HG03060 (cell line): Measurements from ENCODE around the gene ATL2.
"Not testable (repeated sequence)": the region's sequence is repeated elsewhere in the genome, so short reads cannot be mapped to it uniquely, and the experiment has no call there.

ENCODE experiments used
- ATAC-seq: cut with Tn5 transposase; IDR thresholded peaks from one replicate; pipeline ENCODE4 v1.9.1; 2021; ENCODE audit warnings: low read depth, moderate number of reproducible peaks; ENCODE audit not compliant: unreplicated experiment

The ATL2 gene

DNA sequence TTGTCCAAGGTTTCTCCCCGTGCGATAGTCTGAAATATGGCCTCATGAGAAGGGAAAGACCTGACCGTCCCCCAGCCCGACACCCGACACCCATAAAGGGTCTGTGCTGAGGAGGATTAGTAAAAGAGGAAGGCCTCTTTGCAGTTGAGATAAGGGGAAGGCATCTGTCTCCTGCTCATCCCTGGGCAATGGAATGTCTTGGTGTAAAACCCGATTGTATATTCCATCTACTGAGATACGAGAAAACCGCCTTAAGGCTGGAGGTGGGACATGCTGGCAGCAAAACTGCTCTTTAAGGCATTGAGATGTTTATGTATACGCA is 99.0 kb downstream of the ATL2 start:
- not testable (repeated sequence) for ATAC-seq

DNA sequence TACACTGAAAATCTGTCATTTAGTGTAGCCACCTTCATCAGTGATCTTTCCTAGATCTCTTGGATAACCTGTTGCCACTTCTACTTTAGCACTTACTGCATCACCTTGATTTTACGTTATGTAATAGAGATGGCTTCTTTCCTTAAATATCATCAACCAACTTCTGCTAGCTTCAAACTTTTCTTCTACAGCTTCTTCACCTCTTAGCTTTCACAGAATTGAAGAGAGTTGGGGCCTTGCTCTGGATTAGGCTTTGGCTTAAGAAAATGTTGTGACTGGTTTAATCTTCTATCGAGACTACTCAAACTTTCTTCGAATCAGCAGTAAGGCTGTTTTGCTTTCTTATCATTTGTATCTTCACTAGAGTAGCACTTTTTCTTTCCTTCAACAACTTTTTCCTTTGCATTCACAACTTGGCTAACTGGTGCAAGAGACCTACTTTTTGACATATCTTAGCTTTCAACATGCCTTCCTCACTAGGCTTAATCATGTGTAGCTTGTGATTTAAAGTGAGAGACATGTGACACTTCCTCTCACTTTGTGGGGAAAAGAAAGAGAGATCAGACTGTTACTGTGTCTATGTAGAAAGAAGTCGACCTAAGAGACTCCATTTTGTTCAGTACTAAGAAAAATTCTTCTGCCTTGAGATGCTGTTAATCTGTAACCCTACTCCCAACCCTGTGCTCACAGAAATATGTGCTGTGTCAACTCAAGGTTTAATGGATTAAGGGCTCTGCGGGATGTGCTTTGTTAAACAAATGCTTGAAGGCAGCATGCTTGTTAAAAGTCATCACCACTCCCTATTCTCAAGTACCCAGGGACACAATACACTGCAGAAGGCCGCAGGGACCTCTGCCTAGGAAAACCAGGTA is 99.6 kb downstream of the ATL2 start:
- ATAC-seq, result no peak

DNA sequence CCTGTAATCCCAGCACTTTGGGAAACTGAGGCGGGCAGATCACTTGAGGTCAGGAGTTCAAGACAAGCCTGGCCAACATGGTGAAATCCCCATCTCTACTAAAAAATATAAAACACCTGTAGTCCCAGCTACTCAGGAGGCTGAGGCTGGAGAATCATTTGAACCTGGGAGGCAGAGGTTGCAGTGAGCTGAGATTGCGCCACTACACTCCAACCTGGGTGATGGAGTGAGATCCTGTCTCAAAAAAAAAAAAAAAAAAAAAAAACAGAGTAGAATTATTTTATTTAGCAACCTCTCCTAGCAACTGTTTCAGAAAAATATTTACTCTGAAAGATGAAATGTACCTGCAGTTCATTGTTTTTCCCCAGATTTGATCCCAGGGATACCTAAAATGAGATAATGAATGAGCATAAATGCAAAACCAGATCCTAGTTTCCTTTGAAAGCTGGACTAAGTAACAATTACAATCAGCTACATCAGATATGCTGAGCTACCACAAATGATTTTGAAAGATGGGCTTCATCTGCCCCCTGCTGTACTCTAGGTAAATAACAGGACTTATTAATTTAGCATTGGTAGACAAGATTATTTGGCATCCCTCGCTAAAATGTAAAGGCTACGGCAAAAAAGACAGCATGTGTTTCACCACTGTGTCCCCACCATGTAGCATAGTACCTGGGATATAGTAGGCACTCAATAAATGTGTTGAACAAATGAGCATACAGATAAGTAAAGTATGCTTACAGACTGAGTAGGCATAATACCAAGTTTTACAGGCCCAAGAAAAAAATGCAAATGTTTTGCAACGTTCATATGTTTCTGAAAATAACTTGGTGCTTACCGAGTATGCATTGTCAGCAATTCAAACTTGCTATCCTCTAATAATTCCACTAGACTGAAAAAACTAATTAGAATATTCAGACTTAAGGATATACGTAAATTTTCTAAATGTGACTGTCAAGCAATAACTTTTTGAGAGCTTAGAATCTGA is 102.5 kb downstream of the ATL2 start:
- ATAC-seq, result no peak

DNA sequence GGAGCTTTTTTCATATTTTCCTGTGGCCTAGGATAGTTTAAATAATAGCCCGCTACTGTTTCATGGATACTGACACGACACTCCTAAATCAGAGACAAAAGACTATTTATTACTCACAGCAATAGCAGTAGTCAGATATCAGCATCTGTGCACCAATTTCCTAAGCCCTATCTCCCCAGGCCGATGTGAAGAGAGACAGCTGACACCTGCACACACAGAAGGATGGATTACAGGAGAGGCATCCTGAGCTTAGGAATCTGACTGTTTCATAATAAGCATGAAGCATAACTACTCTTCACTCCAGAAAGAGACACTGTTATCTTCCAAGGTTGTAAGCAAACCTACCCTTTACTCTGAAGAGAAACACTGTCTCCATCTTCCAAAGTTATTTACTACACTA is 105.4 kb downstream of the ATL2 start:
- ATAC-seq, result no peak

DNA sequence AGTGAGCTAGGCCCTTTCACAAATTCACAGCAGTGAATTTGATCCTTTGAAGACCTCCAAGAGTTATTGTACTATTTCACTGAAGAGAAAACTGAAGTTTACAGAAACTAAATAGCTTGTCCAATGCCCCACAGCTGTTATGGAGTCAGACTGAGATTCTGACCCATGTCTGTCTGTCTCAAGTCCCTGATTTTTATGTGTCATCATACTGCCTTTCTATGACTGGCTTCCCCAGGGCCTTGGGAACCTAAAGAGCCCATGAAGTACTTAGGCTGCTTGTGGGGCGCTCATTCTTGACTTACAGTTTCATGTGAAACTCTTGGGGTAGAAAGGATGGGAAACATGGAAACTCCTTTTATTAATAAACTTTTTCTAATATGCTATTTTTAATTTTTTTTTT is 107.7 kb downstream of the ATL2 start:
- no peak for ATAC-seq

DNA sequence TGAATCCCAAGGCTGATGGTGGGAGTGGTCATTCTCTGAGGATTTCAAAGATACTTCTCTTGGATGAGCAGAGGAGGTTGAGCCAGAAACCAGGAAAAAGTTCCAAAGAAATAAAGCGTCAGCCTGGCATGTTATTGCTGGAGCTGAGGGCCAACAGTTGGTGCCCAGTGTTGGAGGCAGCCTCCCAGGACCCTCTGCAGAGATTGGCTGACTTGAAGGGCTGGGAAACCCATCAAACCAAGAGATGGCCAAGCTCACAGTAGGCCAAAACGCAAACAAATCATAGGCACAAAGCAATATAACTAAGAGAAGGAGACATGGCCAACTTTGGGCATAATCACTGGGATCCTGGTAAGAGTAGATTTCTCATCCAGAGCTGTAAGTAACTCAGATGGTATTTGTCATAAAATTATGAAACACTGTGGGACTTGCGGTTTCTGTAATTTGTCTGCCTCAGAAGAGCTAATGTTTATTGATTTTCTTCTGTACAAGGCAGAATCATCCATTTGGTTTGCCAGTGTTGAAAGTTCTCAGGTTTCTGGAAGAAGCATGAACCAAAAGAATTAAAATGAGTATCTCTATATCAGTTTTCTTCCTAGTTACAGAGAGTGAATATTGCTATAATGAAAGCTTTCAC is 108.3 kb downstream of the ATL2 start:
- no peak for ATAC-seq

DNA sequence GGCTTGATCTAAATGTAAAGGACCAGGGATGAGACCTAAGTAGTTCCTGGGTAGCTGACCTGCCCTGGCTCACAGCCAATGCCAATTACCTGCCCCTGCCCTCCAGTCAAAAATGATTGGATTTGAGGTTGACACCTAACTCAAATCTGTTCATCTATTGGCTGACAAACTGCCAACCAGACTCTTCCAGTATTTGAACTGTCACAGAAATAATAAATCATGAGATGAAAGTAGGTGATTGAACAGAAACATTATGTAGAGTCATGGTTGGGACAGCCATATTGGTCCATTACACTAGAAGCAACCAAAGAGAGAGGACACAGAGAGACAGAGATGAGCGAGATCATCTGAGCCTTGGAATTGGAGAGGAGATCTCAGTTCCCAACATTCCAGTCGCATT is 109.1 kb downstream of the ATL2 start:
- no peak for ATAC-seq

DNA sequence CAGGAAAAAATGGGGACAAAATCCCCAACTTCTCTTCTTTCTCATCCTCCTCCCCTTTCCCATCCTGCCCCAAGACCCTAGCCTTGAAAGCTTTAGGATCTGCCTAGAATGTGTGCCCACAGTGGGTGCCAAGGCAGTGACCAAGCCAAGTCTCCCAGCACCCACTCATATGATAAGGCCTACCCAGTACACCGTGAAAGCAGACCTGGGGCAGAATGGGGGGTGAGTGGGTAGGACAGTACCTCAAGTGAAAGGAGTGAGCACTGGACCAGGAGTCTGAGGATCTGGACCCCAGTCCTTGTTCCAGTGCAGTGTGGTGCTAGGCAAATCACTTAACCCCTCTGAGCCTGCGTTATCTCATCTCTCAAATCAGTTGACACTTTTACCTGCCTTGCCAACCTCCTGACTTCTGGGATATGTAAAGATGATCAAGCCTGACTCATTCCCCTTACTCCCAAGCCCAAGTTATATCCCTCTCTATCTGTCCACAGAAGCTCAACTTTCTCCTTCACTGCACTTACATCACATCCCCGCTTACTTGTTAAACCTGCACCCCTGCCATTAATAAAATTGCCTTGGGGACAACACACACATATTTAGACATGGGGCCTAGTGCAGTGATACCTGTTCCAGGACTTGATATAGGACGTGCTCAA is 109.7 kb downstream of the ATL2 start:
- no peak for ATAC-seq

DNA sequence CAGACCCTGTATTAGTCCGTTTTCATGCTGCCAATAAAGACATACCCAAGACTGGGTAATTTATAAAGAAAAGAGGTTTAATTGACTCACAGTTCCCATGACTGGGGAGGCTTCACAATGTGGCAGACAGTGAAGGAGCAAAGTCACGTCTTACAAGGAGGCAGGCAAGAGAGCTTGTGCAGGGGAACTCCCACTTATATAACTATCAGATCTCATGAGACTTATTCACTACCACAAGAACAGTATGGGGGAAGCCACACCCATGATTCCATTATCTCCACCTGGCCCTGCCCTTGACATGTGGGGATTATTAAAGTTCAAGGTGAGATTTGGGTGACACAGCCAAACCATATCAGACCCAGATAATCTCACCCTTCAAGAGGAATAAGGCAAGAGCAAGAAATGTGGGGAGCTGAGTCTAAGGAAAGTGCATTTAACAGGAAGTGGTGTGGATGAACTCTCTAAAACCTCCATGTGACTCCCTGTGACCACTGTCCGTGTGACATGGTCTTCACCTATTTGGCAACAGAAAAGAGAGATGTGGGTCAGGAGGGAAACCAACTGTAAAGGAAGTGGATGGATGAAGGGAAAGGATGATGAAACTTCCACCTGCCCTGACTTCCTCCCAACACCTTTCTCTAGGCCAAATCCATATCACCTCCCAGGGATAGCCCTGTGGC is 110.6 kb downstream of the ATL2 start:
- no peak for ATAC-seq

DNA sequence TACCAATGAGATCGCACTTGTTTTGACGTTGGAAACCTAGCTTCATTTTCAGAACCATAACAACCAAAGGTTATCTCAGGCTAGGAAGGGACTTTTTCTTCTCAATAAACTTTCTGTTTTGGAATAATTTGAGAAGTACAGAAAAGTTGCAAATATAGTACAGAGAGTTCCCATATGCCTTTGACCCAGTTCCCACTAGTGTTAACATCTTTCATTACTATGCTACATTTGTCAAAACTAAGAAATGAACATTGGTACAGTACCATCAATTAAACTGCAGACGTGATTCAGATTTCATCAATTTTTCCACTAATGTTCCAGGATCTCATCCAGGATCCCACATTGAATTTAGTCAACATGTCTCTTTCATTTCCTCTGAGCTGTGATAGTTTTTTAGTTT is 111.6 kb downstream of the ATL2 start:
- no peak for ATAC-seq

DNA sequence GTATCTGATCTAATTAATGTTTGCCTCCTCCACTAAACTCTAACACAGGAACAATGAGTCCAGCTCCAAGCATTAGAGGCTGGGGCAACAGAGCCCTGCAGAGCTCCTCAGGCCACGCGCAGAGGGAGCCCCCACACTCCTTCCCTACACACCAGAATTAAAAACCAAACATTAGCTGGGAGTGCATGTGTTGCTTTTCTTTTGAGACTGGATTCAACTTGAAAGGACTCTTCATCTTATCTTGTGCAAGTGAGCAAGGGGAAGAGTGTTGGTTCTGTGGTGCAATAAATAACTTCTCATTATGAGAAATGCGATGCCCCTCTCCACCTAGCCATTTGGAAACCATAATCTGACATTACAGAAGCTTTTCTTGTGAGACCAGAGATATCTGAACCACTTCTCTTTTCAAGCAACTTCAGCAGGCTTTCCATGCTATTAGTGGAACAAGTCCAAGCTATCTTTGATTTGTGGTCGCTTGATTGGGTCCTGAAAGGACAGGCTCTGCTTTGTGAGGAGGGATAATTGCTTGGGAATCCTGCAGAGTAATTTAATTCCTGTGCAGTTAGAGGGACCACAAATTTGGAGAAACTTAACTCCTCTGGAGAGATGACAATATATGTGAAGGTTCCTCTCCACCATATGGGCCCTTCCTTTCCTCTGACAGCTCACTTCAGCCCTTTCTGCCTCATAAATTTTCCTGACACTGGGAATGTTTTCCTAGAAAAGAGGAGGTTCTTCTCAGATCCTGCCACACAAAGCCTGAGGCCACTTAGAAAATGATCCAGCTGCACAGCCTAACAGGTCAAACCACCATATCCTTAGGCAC is 112.5 kb downstream of the ATL2 start:
- no peak for ATAC-seq

DNA sequence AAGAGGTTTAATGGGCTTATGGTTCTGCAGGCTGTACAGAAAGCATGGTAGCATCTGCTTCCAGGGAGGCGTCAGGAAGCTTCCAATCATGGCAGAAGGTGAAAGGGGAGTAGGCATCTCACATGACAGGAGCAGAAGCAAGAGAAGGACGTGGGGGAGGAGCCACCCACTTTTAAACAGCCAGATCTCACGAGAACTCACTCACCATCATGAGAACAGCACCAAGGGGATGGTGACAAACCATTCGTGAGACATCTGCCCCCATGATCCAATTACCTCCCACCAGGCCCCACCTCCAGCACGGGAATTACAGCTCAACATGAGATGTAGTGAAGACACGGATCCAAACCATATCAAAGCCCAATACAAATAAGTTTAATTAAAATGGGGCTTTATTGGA is 113.8 kb downstream of the ATL2 start:
- ATAC-seq, result no peak

DNA sequence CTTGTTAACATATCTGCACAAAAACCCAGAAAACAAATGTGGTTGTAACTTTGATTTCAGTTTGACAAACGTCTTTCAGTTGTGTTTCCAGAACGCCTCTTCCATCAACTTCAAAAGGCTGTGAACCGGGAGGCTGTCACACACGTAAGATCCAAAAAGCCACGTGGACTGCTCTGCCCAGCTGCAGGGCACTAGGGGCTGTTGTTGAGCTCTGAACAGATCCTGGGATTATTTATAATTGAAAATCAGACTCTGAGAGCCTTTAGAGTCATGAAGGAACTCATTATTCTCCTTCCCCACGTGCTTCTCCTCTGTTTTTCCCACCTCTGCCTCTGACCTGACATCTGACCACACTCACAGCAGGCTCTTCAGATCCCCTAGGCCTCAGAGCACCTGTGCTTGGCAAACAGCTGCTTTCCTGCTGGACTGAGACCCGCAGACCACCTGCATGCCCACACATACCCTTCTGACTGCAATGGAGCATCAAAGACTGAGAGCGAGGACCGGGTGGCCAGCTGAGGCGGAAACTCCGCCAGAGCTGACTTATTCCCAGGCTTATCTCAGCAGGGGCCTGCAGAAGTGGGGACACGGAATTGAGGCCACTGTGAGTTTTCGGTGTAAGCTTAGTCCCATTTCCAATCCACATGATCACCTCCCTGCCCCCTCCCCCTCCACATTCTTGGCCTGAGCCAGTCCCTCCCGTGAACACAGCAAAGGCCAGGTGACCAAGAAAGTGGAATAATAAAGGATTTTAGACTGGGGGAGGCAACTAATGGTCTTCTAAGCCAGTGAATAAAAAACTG is 114.8 kb downstream of the ATL2 start:
- no peak for ATAC-seq

DNA sequence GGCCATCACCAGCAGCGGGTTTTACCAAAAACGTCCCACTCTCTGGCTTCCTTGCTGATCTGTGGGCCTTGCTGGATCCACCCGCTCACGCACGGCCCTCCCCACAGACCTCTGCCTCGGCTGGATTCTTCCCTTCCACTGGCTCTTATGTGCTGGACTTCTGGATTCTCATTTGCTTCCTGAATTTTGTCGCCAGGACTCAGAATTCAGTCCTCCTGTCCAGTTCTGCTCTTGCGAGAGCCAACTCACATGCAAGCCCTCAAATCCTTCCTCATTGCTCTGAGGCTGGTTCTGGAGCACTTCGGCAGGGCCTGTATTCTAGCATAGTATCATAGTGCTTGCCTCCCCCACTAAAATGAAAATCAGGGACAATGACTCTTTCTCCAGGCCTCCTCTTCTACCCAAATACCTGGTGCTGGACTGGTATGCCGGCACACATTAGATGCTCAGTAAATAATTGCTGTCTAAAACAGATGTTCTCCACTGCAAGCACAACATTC is 115.5 kb downstream of the ATL2 start:
- no peak for ATAC-seq

DNA sequence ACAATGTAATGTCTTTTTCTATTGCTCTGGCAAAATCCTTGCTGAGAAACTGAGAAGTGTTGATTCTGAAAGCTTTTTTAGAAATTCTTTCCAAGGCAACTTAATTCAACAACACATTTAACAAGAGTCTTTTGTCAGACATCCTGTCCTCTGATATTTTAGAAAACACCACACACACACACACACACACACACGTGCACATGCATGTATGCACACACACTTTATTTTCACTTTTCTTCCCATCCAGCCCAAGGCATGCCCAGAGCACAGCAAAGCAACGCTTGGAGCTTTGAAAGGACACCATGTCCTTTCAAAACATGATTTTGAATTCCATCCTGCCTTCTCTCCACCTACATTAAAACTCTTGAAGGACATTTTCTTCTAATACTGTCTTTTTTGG is 116.1 kb downstream of the ATL2 start:
- no peak for ATAC-seq

DNA sequence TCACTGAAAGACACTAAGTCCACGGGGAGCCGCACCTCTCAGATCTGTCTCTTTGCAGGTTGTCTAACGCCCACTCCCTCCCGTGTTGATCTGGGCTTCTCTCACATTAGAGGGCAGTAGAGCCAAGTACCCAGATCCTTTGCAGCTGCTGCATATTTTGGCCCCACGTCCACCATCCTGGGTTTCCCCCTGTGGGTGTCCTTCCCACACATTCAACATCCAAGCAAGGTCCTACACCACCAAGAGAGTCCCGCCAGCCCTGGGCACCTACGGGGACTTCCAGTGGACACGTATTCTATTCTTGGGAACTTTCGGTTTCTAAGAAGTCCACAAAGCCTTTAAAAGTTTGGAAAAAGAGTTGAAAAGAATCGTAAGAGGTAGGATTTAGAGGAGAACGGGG is 116.6 kb downstream of the ATL2 start:
- no peak for ATAC-seq

DNA sequence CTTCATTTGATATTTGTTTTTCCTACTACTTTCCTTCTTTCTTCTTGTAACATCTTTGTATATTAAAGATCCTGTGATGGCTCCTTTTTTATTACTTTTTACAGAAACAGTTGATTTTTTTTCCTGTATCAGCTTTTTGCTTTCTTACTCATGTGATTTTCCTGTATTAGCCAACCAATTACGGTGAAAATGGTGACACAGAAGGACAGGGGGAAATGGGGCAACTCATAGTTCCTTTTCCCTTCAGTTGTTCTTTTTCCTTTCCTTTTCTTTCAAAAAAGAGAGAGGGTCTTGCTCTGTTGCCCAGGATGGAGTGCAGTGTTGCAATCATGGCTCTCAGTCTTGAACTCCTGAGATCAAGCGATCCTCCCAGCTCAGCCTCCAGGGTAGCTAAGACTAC is 117.8 kb downstream of the ATL2 start:
- ATAC-seq, result no peak

DNA sequence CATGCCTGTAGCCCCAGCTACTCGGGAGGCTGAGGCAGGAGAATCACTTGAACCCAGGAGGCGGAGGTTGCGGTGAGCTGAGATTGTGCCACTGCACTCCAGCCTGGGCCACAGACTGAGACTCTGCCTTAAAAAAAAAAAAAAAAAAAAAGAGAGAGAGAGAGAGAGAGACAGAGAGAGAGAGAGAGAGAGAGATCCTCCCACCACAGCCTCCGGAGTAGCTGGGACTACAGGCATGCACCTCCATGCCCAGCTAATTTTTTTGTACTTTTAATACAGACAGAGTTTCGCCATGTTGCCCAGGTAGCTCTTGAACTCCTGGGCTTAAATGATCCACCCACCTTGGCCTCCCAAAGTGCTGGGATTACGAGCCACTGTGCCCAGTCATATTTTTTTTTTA is 119.4 kb downstream of the ATL2 start:
- ATAC-seq, result not testable (repeated sequence)
